Measurements from ENCODE around the gene PCDH9. TPM values are rescaled to one million over a fixed set of nuclear protein-coding genes. Genes with fewer than 3 reads are reported as not detected.

Gene PCDH9
- total and polyA plus RNA-seq, 2 of the 13 experiments (the other 11 are each of a cell fraction or from before 2014, with no cell fraction given) = 0.09 TPM; not detected in 1

GRCh38 chr13:66933527-66933926 is 296.6 kb downstream of the PCDH9 start (continued):
- TF ChIP-seq ZNF790 (CRISPR knock-in tag; IDR thresholded peaks at IDR 0.05; ENCODE audit: borderline replicate concordance) (no peak), SRF (IDR thresholded peaks at IDR 0.05; ENCODE audit: low read depth, low read length) (no peak)

- BruUV-seq (replicated peaks) = no TSS peak
- FAIRE-seq = no peak
- CTCF ChIA-PET (ENCODE audit: low intra/inter-chr PET ratio, low total read pairs) = no interaction called here
Measured at GRCh38 chr13:66927562-66927961, 302.6 kb downstream of the PCDH9 start.

More at GRCh38 chr13:66927562-66927961, 302.6 kb downstream of the PCDH9 start:
- no peaks in the 10 kb centered on the region for H4K20me1 ChIP-seq (ENCODE audit: insufficient read depth, low read length)
- no peak overlapping the region for H3K4me3 ChIP-seq (replicated peaks in 1 of 3; ENCODE audit: insufficient read depth in 1 of 3, low read depth in 2 of 3, low read length in 3 of 3)
- POLR2A ChIA-PET = no interaction called here
- H3K9ac ChIP-seq (ENCODE audit: insufficient read depth, low read depth, low read length) = no peak overlapping the region
- H3K36me3 ChIP-seq (replicated peaks in 1 of 2; ENCODE audit: control insufficient read depth in 1 of 2, insufficient read depth in 2 of 2, low read length in 2 of 2) = no peaks in the 10 kb centered on the region
- no peak overlapping the region for H3K4me2 ChIP-seq (ENCODE audit: low read depth, low read length)
- no peaks in the 10 kb centered on the region for H3K79me2 ChIP-seq (ENCODE audit: insufficient read depth, low read length)
- intact Hi-C loops (cut with micrococcal nuclease; ENCODE audit: unreplicated experiment) = no loop called here
- H3K27ac ChIP-seq (ENCODE audit: extremely low read length, insufficient read depth, low read length) = no peak overlapping the region
- DNase-seq (ENCODE audit: low spot score) (no peak), ATAC-seq (no peak)
- in situ Hi-C loops (cut with HindIII; ENCODE audit: extremely low pct_ligation_motif_present, low pct_unique_long_range_greater_than_20kb) = no loop called here
- no peak overlapping the region for H2AFZ ChIP-seq (ENCODE audit: low read length)
- no peaks in the 10 kb centered on the region for H3K27me3 ChIP-seq (ENCODE audit: control insufficient read depth in 1 of 2, insufficient read depth in 2 of 2, low read length in 2 of 2)
- no peak for TF ChIP-seq ZNF24 (IDR thresholded peaks at IDR 0.05)
- no peak for TF ChIP-seq ZNF121 (CRISPR knock-in tag; IDR thresholded peaks at IDR 0.05)
- TF ChIP-seq MAF1 (CRISPR knock-in tag; IDR thresholded peaks at IDR 0.05; ENCODE audit: borderline replicate concordance) = no peak
- TF ChIP-seq, protein P1, sequence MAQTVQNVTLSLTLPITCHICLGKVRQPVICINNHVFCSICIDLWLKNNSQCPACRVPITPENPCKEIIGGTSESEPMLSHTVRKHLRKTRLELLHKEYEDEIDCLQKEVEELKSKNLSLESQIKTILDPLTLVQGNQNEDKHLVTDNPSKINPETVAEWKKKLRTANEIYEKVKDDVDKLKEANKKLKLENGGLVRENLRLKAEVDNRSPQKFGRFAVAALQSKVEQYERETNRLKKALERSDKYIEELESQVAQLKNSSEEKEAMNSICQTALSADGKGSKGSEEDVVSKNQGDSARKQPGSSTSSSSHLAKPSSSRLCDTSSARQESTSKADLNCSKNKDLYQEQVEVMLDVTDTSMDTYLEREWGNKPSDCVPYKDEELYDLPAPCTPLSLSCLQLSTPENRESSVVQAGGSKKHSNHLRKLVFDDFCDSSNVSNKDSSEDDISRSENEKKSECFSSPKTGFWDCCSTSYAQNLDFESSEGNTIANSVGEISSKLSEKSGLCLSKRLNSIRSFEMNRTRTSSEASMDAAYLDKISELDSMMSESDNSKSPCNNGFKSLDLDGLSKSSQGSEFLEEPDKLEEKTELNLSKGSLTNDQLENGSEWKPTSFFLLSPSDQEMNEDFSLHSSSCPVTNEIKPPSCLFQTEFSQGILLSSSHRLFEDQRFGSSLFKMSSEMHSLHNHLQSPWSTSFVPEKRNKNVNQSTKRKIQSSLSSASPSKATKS (CRISPR knock-in tag; IDR thresholded peaks at IDR 0.05) = no peak
- TF ChIP-seq, protein P2, sequence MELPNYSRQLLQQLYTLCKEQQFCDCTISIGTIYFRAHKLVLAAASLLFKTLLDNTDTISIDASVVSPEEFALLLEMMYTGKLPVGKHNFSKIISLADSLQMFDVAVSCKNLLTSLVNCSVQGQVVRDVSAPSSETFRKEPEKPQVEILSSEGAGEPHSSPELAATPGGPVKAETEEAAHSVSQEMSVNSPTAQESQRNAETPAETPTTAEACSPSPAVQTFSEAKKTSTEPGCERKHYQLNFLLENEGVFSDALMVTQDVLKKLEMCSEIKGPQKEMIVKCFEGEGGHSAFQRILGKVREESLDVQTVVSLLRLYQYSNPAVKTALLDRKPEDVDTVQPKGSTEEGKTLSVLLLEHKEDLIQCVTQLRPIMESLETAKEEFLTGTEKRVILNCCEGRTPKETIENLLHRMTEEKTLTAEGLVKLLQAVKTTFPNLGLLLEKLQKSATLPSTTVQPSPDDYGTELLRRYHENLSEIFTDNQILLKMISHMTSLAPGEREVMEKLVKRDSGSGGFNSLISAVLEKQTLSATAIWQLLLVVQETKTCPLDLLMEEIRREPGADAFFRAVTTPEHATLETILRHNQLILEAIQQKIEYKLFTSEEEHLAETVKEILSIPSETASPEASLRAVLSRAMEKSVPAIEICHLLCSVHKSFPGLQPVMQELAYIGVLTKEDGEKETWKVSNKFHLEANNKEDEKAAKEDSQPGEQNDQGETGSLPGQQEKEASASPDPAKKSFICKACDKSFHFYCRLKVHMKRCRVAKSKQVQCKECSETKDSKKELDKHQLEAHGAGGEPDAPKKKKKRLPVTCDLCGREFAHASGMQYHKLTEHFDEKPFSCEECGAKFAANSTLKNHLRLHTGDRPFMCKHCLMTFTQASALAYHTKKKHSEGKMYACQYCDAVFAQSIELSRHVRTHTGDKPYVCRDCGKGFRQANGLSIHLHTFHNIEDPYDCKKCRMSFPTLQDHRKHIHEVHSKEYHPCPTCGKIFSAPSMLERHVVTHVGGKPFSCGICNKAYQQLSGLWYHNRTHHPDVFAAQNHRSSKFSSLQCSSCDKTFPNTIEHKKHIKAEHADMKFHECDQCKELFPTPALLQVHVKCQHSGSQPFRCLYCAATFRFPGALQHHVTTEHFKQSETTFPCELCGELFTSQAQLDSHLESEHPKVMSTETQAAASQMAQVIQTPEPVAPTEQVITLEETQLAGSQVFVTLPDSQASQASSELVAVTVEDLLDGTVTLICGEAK (IDR thresholded peaks at IDR 0.05) = no peak
- TF ChIP-seq, protein P2 (CRISPR knock-in tag; IDR thresholded peaks at IDR 0.05) = no peak
- no peak for TF ChIP-seq FLYWCH1 (CRISPR knock-in tag; IDR thresholded peaks at IDR 0.05)
- TF ChIP-seq GATAD2A (CRISPR knock-in tag; IDR thresholded peaks at IDR 0.05) = no peak
- H3K4me1 ChIP-seq (ENCODE audit: insufficient read depth, low read length) = no peaks in the 10 kb centered on the region
- no peaks in the 10 kb centered on the region for H3K9me3 ChIP-seq (ENCODE audit: low read length)
